ENCODE measurements around the gene CD1D. TPM values are rescaled to one million over a fixed set of nuclear protein-coding genes. Genes with fewer than 3 reads are reported as not detected.

The CD1D gene
- 4.6 and 5.0 TPM in 2 replicates for total RNA-seq

GRCh38 chr1:158180741-158181576 lies at the start of gene CD1D:
Gene CD1D, plus strand, starts transcription at chr1:158180895. Its CDS starts 207 bp downstream, at chr1:158181102.
- intact Hi-C loops (cut with micrococcal nuclease): loop anchor here (2.0 kb wide), 2 partner anchors 22 to 68 kb away; no protein-coding TSS in a partner anchor
- Mint-ChIP-seq H3K27me3 (no peaks in the 10 kb centered on the region), H3K36me3 (ENCODE audit: low read depth) (peaks cover 32% of the 10 kb centered on the region), H3K4me3 (peak within 1 kb of the TSS; percentile 94), H3K9me3 (no peaks in the 10 kb centered on the region), H3K27ac (peak within 1 kb of the TSS; percentile 81), H3K4me1 (peaks cover 89% of the 10 kb centered on the region)
- POLR2A ChIA-PET: interaction anchor here (0.6 to 3.3 kb wide), 8 partner anchors 23 to 896 kb away, joined by 3 to 15 read pairs (median 4); partner anchors contain the start of gene AIM2
- ATAC-seq (ENCODE audit: low read depth): peak; percentile 11
- CTCF ChIA-PET: interaction anchor here (1.2 to 5.3 kb wide), 4 partner anchors 17 to 149 kb away, joined by 4 to 41 read pairs (median 6); no protein-coding TSS in a partner anchor
- no peak for TF ChIP-seq CTCF (IDR thresholded peaks at IDR 0.05)
- DNase-seq: peak; percentile 41

GRCh38 chr1:158131217-158131616 lies 49.5 kb upstream of the CD1D start:
- ChIA-PET POLR2A (no interaction called here), CTCF (interaction anchor here (1.1 to 1.8 kb wide), 3 partner anchors 9 to 198 kb away, joined by 3 to 4 read pairs (median 4); no protein-coding TSS in a partner anchor)
- ATAC-seq (ENCODE audit: low read depth) (no peak), DNase-seq (no peak)
- TF ChIP-seq CTCF (IDR thresholded peaks at IDR 0.05): no peak
- Mint-ChIP-seq H3K4me1 (no peaks in the 10 kb centered on the region), H3K9me3 (no peaks in the 10 kb centered on the region), H3K27me3 (no peaks in the 10 kb centered on the region), H3K4me3 (no peak overlapping the region), H3K27ac (no peak overlapping the region), H3K36me3 (ENCODE audit: low read depth) (no peaks in the 10 kb centered on the region)
- intact Hi-C loops (cut with micrococcal nuclease): no loop called here

- intact Hi-C loops (cut with micrococcal nuclease): no loop called here
- ChIA-PET CTCF (interaction anchor here (2.0 kb wide), 1 partner anchor 189 kb away, joined by 5 read pairs; no protein-coding TSS in a partner anchor), POLR2A (no interaction called here)
- H3K36me3 Mint-ChIP-seq (ENCODE audit: low read depth): no peaks in the 10 kb centered on the region
- no peak for ATAC-seq (ENCODE audit: low read depth)
- H3K27me3 Mint-ChIP-seq: no peaks in the 10 kb centered on the region
- H3K9me3 Mint-ChIP-seq: no peaks in the 10 kb centered on the region
- TF ChIP-seq CTCF (IDR thresholded peaks at IDR 0.05): no peak
- no peak overlapping the region for H3K4me3 Mint-ChIP-seq
- DNase-seq: no peak
- no peaks in the 10 kb centered on the region for H3K4me1 Mint-ChIP-seq
- no peak overlapping the region for H3K27ac Mint-ChIP-seq
Observed at GRCh38 chr1:158140764-158141192, 39.9 kb upstream of the CD1D start.

- peaks cover 28% of the 10 kb centered on the region for H3K4me1 Mint-ChIP-seq
- ChIA-PET POLR2A (no interaction called here), CTCF (interaction anchor here (0.6 to 1.6 kb wide), 5 partner anchors 21 to 926 kb away, joined by 3 to 6 read pairs (median 3); no protein-coding TSS in a partner anchor)
- no peaks in the 10 kb centered on the region for H3K27me3 Mint-ChIP-seq
- peaks cover 9% of the 10 kb centered on the region for H3K9me3 Mint-ChIP-seq
- intact Hi-C loops (cut with micrococcal nuclease): no loop called here
- no peak for TF ChIP-seq CTCF (IDR thresholded peaks at IDR 0.05)
- H3K4me3 Mint-ChIP-seq: no peak overlapping the region
- ATAC-seq (ENCODE audit: low read depth): no peak
- no peak overlapping the region for H3K27ac Mint-ChIP-seq
- peaks cover 2% of the 10 kb centered on the region for H3K36me3 Mint-ChIP-seq (ENCODE audit: low read depth)
- DNase-seq: no peak
Observed at GRCh38 chr1:158145173-158145719, 35.4 kb upstream of the CD1D start.

GRCh38 chr1:158146165-158146564 lies 34.5 kb upstream of the CD1D start:
- Mint-ChIP-seq H3K27ac (no peak overlapping the region), H3K36me3 (ENCODE audit: low read depth) (peaks cover 2% of the 10 kb centered on the region), H3K27me3 (no peaks in the 10 kb centered on the region), H3K9me3 (peaks cover 9% of the 10 kb centered on the region), H3K4me1 (peaks cover 35% of the 10 kb centered on the region), H3K4me3 (no peak overlapping the region)
- ATAC-seq (ENCODE audit: low read depth) (no peak), DNase-seq (no peak)
- POLR2A ChIA-PET: no interaction called here
- TF ChIP-seq CTCF (IDR thresholded peaks at IDR 0.05): no peak
- CTCF ChIA-PET: interaction anchor here (1.3 to 1.6 kb wide), 2 partner anchors 28 to 58 kb away, joined by 4 to 6 read pairs; no protein-coding TSS in a partner anchor
- intact Hi-C loops (cut with micrococcal nuclease): no loop called here

Measured in activated B cell treated with CpG ODN at 0.5 μM for 24 hours (primary cell).